Stomach smooth muscle (tissue), 2 donors: Measurements from ENCODE around the gene PDXDC1.
A peak's percentile ranks its signal among the peaks of the same experiment; 100 is the strongest.
"Not testable (repeated sequence)": the region's sequence is repeated elsewhere in the genome, so short reads cannot be mapped to it uniquely, and the experiment has no call there.

Experiments
- H3K27ac ChIP-seq: one replicate; pipeline ENCODE4 v1.7.0; 2013; ENCODE audit warnings: mild to moderate bottlenecking, low read length, inconsistent platforms
- H3K27me3 ChIP-seq, 2 donors: one replicate each; pipeline ENCODE4 v1.7.0; 2013; ENCODE audit warnings: low read length in 2 of 2; ENCODE audit not compliant: insufficient read depth in 2 of 2, control insufficient read depth in 1 of 2
- H3K36me3 ChIP-seq, 2 donors: one replicate each; pipeline ENCODE4 v1.7.0; 2013; ENCODE audit warnings: low read length in 2 of 2; ENCODE audit not compliant: control insufficient read depth in 2 of 2, insufficient read depth in 2 of 2
- H3K4me1 ChIP-seq: one replicate; pipeline ENCODE4 v1.7.0; 2013; ENCODE audit warnings: low read length; ENCODE audit not compliant: control insufficient read depth, insufficient read depth
- H3K4me3 ChIP-seq, 2 donors: one replicate each; pipeline ENCODE4 v1.7.0; 2013; ENCODE audit warnings: low read length in 2 of 2
- H3K9ac ChIP-seq, 2 donors: one replicate each; pipeline ENCODE4 v1.7.0; 2013; ENCODE audit warnings: low read length in 2 of 2, mild to moderate bottlenecking in 1 of 2
- H3K9me3 ChIP-seq, 2 donors: one replicate each; pipeline ENCODE4 v1.7.0; 2013; ENCODE audit warnings: low read length in 2 of 2; ENCODE audit not compliant: control insufficient read depth in 2 of 2
- donor health status: healthy.
- donor health status: Pancreatic carcinoma.

PDXDC1 gene

GRCh38 chr16:15142891-15143600 lies 168.2 kb downstream of the PDXDC1 start:
- Histone ChIP-seq H3K9ac (peak overlapping the region; percentile 60 to 71), H3K27ac (peak overlapping the region; percentile 94), H3K4me3 (peak overlapping the region in 1 of 2 donors; percentile 62), H3K4me1 (peaks cover 65% of the 10 kb centered on the region)
- H3K36me3 ChIP-seq, H3K9me3 ChIP-seq, H3K27me3 ChIP-seq: not testable (repeated sequence)

DNA sequence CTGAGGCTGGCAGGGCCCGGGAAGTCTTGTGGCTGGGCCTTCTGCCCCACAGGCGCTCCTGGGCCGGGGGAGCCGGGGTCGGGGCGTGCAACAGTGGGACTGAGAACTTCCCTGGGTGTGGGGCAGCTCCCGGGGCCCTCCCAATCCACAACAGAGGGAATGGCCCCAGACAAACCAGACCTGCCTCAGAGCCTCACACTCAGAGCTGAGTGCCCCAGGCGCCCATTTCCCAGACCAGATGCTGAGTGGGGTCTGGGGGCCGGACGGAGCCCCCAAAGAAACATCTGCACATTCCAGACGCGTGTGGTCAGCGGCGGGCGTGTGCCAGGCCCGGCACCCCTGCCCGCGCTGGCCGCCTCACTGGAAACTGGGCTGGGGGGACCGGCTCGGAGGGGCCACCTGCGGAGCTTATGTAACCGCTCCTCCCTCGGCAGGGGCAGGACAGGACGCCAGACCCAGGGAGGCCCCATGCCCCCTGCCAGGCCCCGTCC lies 168.8 kb downstream of the PDXDC1 start:
- Histone ChIP-seq H3K9ac (peak overlapping the region; percentile 60 to 71), H3K4me3 (peak overlapping the region in 1 of 2 donors; percentile 62), H3K4me1 (peaks cover 67% of the 10 kb centered on the region), H3K27ac (peak overlapping the region; percentile 94)
- not testable (repeated sequence) for H3K9me3 ChIP-seq, H3K36me3 ChIP-seq, H3K27me3 ChIP-seq

DNA sequence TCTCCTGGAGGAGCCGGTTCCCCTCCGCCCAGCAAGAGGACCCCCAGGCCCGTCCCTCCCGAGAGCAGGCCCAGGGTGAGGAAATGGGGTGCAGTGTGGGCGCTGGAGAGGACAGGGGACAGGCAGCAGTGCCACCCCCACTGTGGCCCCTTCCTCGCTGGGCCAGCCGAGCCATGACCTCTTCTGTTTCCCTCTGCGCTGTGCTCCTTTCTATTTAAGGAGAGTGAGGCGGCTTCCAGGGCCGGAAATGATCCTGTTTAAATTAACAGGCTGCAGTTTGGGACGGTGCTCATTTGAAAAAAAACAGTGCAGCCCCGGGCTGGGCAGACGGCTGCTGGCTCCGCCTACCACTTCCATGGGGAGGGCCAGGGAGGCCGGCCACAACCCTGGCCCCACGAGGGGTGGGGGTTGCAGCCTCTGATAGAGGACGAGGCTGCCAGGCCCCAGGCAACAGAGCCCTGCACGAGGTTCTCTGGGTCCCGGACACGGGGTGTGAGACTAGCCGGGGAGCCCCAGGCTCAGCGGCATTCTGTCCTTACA lies 169.3 kb downstream of the PDXDC1 start:
- H3K9ac ChIP-seq, result peak overlapping the region; percentile 62 to 71
- H3K4me1 ChIP-seq, result peaks cover 70% of the 10 kb centered on the region
- H3K27me3 ChIP-seq, H3K36me3 ChIP-seq, H3K9me3 ChIP-seq: not testable (repeated sequence)
- H3K27ac ChIP-seq, result peak overlapping the region; percentile 94
- peak overlapping the region; percentile 35 to 62 for H3K4me3 ChIP-seq

DNA sequence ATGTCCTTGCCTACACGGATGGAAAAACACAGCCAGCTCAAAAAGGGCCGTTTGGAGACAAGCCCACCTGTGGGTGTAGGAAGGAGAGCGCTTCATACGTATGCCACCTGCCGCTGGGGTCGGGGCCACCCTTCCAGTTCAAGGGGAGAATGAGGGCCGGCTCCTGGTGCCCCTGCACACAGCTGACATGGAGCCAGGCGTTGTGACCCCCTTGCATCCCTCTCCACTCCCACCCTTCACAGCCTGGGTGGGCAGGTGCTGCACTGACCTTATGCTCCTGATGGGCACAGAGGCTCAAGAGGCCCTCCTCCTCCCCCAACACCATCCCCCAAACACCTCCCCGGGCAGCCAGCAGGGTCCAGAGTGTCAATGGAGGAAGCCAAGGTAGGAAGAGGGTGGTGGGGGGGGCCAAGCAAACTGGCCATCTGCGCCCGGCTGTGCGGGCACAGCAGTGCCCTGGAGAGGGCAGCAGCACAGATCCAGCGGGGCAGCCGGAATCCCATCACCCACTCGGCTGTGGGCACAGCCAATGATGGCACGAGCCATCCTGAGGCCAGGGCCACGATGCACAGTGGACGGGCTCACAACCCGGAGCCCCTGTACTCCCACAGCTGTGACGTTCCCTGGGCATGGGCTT lies 170.1 kb downstream of the PDXDC1 start:
- Histone ChIP-seq H3K4me1 (peaks cover 72% of the 10 kb centered on the region), H3K9ac (peak overlapping the region; percentile 47 to 62), H3K27ac (peak overlapping the region; percentile 94), H3K4me3 (peak overlapping the region; percentile 35 to 62)
- not testable (repeated sequence) for H3K36me3 ChIP-seq, H3K9me3 ChIP-seq, H3K27me3 ChIP-seq

- H3K27ac ChIP-seq, result peak overlapping the region; percentile 94
- peaks cover 69% of the 10 kb centered on the region for H3K4me1 ChIP-seq
- H3K36me3 ChIP-seq, H3K27me3 ChIP-seq, H3K9me3 ChIP-seq: not testable (repeated sequence)
- peak overlapping the region; percentile 7 to 40 for H3K4me3 ChIP-seq
- H3K9ac ChIP-seq, result peak overlapping the region; percentile 21 to 63
These were observed 170.8 kb downstream of the PDXDC1 start for GRCh38 chr16:15145418-15146263.

GRCh38 chr16:15146264-15146662 lies 171.4 kb downstream of the PDXDC1 start:
- H3K27me3 ChIP-seq, result not testable (repeated sequence)

DNA sequence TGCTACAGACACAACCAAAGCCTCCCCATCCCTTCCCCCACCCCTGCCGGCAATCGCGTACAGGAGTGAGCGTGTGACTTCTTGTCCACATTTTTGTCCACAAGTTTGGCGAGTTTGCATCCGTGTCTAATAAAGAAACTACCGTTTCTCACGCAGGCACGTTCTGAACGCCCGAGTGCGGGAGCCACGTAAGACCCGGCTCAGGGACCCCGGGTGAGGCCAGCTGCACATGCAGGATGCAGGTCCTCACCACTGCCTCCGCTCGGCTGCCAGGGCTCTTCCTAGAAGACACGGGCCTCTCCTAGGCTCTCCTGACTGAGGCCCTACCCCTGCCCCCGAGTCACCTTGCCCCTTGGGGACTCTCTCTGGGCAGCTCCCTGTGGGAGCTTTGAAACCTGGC lies 174.0 kb downstream of the PDXDC1 start:
- H3K9me3 ChIP-seq, H3K36me3 ChIP-seq, H3K4me3 ChIP-seq, H3K9ac ChIP-seq, H3K27me3 ChIP-seq, H3K27ac ChIP-seq: not testable (repeated sequence)
- H3K4me1 ChIP-seq, result peaks cover 43% of the 10 kb centered on the region

More at GRCh38 chr16:15146264-15146662, 171.4 kb downstream of the PDXDC1 start:
- H3K36me3 ChIP-seq, H3K9me3 ChIP-seq: not testable (repeated sequence)
- Histone ChIP-seq H3K4me3 (peak overlapping the region; percentile 7 to 40), H3K27ac (peak overlapping the region; percentile 94), H3K4me1 (peaks cover 64% of the 10 kb centered on the region), H3K9ac (peak overlapping the region; percentile 21 to 63)

DNA sequence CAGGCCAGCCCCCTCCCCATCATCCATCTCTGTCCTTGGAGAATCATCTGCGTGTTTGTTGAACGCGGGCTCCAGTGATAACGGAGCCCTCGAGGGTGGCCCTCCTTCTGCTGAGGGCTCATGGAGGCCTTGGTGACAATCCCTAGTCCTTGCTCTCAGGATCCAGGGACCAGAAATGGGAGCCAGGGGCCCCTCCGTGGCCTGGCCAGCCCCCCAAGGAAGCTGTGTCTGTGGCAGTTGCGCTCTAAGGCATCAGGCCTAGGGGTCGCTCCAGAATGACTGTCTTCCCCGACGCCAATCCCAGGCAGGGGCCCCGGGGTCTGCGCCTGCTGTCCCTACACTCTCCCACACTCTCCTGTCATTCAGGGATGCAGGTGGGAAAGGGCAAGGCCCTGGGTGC lies 174.4 kb downstream of the PDXDC1 start:
- H3K9ac ChIP-seq, H3K36me3 ChIP-seq, H3K9me3 ChIP-seq, H3K27me3 ChIP-seq, H3K4me3 ChIP-seq, H3K27ac ChIP-seq: not testable (repeated sequence)
- peaks cover 41% of the 10 kb centered on the region for H3K4me1 ChIP-seq

DNA sequence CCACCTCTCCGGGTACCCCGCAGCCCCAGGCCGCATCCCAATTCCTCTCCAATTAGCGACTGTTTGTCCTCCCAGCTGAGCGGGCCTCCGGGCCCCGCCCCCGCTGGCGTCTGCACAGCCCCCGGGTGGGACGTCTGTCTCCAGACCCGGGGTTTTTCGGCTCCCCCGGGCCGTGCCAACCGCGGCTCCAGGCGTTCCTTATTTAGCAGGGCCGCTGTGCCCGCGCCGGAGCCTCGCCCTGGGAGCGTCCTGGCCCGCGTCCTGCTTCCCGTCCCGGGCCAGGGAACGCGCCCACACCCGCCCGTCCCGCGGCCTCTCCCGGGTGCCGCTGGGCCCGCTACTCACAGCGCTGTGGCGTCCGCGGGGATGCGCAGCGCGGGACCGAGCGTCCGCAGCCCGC lies 179.2 kb downstream of the PDXDC1 start:
- H3K4me1 ChIP-seq, H3K27ac ChIP-seq, H3K9me3 ChIP-seq, H3K36me3 ChIP-seq, H3K27me3 ChIP-seq: not testable (repeated sequence)
- peak overlapping the region; percentile 40 to 62 for H3K4me3 ChIP-seq
- H3K9ac ChIP-seq, result peak overlapping the region in 1 of 2 donors; percentile 38

GRCh38 chr16:15154650-15155562 lies 180.1 kb downstream of the PDXDC1 start:
- H3K27ac ChIP-seq, H3K9me3 ChIP-seq, H3K27me3 ChIP-seq, H3K36me3 ChIP-seq, H3K9ac ChIP-seq, H3K4me1 ChIP-seq: not testable (repeated sequence)
- H3K4me3 ChIP-seq, result peak overlapping the region in 1 of 2 donors; percentile 49
